ENCODE measurements around the gene SAP25.
"Not testable (repeated sequence)": the region's sequence is repeated elsewhere in the genome, so short reads cannot be mapped to it uniquely, and the experiment has no call there.

The SAP25 gene

GRCh38 chr7:100535982-100536381 is 37.7 kb downstream of the SAP25 start:
- not testable (repeated sequence) for DNase-seq (ENCODE audit: low read depth)

GRCh38 chr7:100532165-100533022 is 41.3 kb downstream of the SAP25 start:
- no peak for DNase-seq (ENCODE audit: low read depth)

- DNase-seq (ENCODE audit: low read depth) = not testable (repeated sequence)
Measured at GRCh38 chr7:100528108-100528866, 45.4 kb downstream of the SAP25 start.

- DNase-seq (ENCODE audit: low read depth) = not testable (repeated sequence)
Measured at GRCh38 chr7:100523192-100523591, 50.5 kb downstream of the SAP25 start.
